ENCODE data around the gene SORCS2.

Gene SORCS2

DNA sequence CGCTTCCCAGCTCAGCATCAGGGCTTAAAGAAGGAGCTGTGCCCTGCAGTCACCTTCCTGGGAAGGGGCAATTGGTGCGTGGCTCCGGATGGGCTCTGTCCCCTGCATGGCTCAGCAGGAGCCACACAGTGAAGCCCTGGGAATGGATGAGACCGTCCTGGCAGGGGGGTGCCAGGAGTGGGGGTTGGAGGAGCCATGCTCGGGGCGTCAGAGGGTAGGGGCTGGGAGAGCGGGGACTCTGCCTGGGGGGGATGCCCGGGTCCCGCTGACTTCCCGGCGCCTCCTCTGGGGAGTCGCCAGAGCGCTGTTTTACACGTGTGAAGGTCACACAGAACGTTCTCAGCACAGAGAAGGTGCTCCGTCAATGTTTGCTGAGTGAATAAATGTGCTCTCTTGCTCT lies 563.2 kb downstream of the SORCS2 start:
- Histone ChIP-seq H2AFZ (ENCODE audit: low read length) (no peak overlapping the region), H3K27me3 (ENCODE audit: insufficient read depth, low read length) (no peaks in the 10 kb centered on the region), H3K4me2 (ENCODE audit: low read length) (peak overlapping the region; percentile 32; the same call in 1 of the 2 replicates), H3F3A (ENCODE audit: insufficient read depth, low read length) (no peaks in the 10 kb centered on the region), H3K9me3 (ENCODE audit: low read length) (no peaks in the 10 kb centered on the region), H3K4me3 (ENCODE audit: low read depth, low read length, poor library complexity, severe bottlenecking) (peak overlapping the region; percentile 58), H3K36me3 (ENCODE audit: insufficient read depth, low read length) (no peaks in the 10 kb centered on the region), H3K4me1 (ENCODE audit: insufficient read depth, low read length, severe bottlenecking) (peaks cover 7% of the 10 kb centered on the region), H3K9me2 (ENCODE audit: low read depth, low read length) (no peaks in the 10 kb centered on the region), H3K27ac (ENCODE audit: low read depth, low read length, poor library complexity, severe bottlenecking) (no peak overlapping the region), H3K79me2 (ENCODE audit: insufficient read depth, low read length) (no peaks in the 10 kb centered on the region), H3K9ac (ENCODE audit: low read length) (no peak overlapping the region), H4K20me1 (ENCODE audit: insufficient read depth, low read length) (no peaks in the 10 kb centered on the region)
- no peak for TF ChIP-seq EZH2 (IDR thresholded peaks at IDR 0.05; ENCODE audit: borderline replicate concordance, low read length)
- TF ChIP-seq, protein P1, sequence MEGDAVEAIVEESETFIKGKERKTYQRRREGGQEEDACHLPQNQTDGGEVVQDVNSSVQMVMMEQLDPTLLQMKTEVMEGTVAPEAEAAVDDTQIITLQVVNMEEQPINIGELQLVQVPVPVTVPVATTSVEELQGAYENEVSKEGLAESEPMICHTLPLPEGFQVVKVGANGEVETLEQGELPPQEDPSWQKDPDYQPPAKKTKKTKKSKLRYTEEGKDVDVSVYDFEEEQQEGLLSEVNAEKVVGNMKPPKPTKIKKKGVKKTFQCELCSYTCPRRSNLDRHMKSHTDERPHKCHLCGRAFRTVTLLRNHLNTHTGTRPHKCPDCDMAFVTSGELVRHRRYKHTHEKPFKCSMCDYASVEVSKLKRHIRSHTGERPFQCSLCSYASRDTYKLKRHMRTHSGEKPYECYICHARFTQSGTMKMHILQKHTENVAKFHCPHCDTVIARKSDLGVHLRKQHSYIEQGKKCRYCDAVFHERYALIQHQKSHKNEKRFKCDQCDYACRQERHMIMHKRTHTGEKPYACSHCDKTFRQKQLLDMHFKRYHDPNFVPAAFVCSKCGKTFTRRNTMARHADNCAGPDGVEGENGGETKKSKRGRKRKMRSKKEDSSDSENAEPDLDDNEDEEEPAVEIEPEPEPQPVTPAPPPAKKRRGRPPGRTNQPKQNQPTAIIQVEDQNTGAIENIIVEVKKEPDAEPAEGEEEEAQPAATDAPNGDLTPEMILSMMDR (IDR thresholded peaks at IDR 0.05; ENCODE audit: low read length): no peak

DNA sequence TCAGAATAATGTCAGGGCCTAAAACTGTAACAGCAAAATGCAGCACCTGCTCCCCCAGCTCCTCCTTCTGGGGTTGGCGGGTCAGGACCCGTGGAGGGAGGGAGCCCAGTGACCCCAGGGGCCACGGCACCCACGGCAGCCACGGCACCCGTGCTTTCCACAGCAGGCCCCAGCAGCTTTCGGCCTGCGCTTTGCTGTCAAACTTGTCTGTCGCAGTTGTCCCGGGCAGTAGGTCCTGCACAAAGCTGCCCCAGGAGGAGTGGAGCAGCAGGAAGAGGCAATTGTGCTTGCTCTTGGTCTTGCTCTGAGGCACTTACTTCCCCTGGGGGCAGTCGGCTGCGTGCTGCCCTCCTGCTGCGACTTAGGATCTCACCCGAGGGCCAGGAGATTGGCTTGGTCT lies 563.7 kb downstream of the SORCS2 start:
- H3K9ac ChIP-seq (ENCODE audit: low read length): no peak overlapping the region
- H3F3A ChIP-seq (ENCODE audit: insufficient read depth, low read length): no peaks in the 10 kb centered on the region

DNA sequence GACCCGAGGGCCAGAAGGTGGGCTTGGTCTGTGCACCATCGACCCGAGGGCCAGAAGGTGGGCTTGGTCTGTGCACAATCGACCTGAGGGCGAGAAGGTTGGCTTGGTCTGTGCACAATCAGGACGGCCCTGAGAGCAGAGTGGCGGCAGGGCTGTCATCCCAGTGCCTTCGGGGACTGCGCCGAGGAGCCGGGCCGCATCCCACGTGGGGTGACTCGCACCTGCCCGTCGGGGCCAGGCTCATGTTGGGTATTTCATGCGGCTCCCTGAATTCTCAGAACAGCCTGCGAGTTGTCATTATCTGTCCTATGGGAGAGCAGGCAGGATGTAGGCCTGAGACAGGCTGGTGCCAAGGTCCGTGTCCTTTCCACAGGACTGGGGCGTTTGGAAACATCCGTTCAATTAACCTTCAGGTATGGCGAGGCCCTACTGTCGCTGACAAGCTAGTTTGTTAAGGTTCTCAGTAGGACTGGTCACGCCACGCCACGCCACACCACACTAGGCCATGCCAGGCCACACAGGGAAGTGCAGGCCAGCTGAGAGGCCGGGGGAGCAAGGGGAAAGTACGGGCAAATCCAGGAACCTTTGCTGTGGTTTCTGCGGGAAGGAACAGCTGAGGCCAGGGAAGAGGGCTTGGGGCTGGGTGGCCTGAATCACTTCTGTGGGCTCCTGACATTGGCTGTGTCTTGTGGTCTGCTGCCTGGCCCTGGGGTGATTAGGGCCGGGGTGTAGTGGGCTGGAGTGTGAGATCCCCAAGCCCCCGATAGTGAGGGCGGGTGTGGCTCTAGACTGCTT lies 564.4 kb downstream of the SORCS2 start:
- Histone ChIP-seq H3F3A (ENCODE audit: insufficient read depth, low read length) (no peaks in the 10 kb centered on the region), H3K4me1 (ENCODE audit: insufficient read depth, low read length, severe bottlenecking) (peaks cover 7% of the 10 kb centered on the region), H3K79me2 (ENCODE audit: insufficient read depth, low read length) (no peaks in the 10 kb centered on the region), H3K9me2 (ENCODE audit: low read depth, low read length) (no peaks in the 10 kb centered on the region), H2AFZ (ENCODE audit: low read length) (no peak overlapping the region), H4K20me1 (ENCODE audit: insufficient read depth, low read length) (no peaks in the 10 kb centered on the region), H3K9me3 (ENCODE audit: low read length) (no peaks in the 10 kb centered on the region), H3K27ac (ENCODE audit: low read depth, low read length, poor library complexity, severe bottlenecking) (no peak overlapping the region), H3K27me3 (ENCODE audit: insufficient read depth, low read length) (no peaks in the 10 kb centered on the region), H3K4me3 (ENCODE audit: low read depth, low read length, poor library complexity, severe bottlenecking) (no peak overlapping the region), H3K4me2 (ENCODE audit: low read length) (no peak overlapping the region), H3K9ac (ENCODE audit: low read length) (no peak overlapping the region), H3K36me3 (ENCODE audit: insufficient read depth, low read length) (no peaks in the 10 kb centered on the region)
- TF ChIP-seq, protein P1 (IDR thresholded peaks at IDR 0.05; ENCODE audit: low read length): no peak
- no peak for TF ChIP-seq EZH2 (IDR thresholded peaks at IDR 0.05; ENCODE audit: borderline replicate concordance, low read length)

More for the DNA sequence above, 563.7 kb downstream of the SORCS2 start:
- Histone ChIP-seq H3K36me3 (ENCODE audit: insufficient read depth, low read length) (no peaks in the 10 kb centered on the region), H3K9me3 (ENCODE audit: low read length) (no peaks in the 10 kb centered on the region), H3K4me3 (ENCODE audit: low read depth, low read length, poor library complexity, severe bottlenecking) (peak overlapping the region; percentile 58), H3K79me2 (ENCODE audit: insufficient read depth, low read length) (no peaks in the 10 kb centered on the region), H3K4me1 (ENCODE audit: insufficient read depth, low read length, severe bottlenecking) (peaks cover 7% of the 10 kb centered on the region), H3K9me2 (ENCODE audit: low read depth, low read length) (no peaks in the 10 kb centered on the region), H4K20me1 (ENCODE audit: insufficient read depth, low read length) (no peaks in the 10 kb centered on the region), H3K27ac (ENCODE audit: low read depth, low read length, poor library complexity, severe bottlenecking) (no peak overlapping the region), H2AFZ (ENCODE audit: low read length) (no peak overlapping the region), H3K4me2 (ENCODE audit: low read length) (no peak overlapping the region; the same call in 1 of the 2 replicates), H3K27me3 (ENCODE audit: insufficient read depth, low read length) (no peaks in the 10 kb centered on the region)
- TF ChIP-seq, protein P1 (IDR thresholded peaks at IDR 0.05; ENCODE audit: low read length): no peak
- TF ChIP-seq EZH2 (IDR thresholded peaks at IDR 0.05; ENCODE audit: borderline replicate concordance, low read length): no peak

Measured in OCI-LY1 (cell line).